ENCODE data around the gene SULT1A1. TPM values are rescaled to one million over a fixed set of nuclear protein-coding genes. Genes with fewer than 3 reads are reported as not detected.
"Not testable (repeated sequence)": the region's sequence is repeated elsewhere in the genome, so short reads cannot be mapped to it uniquely, and the experiment has no call there.

The SULT1A1 gene
- total RNA-seq, result 9.4 and 12.1 TPM in 2 replicates

DNA sequence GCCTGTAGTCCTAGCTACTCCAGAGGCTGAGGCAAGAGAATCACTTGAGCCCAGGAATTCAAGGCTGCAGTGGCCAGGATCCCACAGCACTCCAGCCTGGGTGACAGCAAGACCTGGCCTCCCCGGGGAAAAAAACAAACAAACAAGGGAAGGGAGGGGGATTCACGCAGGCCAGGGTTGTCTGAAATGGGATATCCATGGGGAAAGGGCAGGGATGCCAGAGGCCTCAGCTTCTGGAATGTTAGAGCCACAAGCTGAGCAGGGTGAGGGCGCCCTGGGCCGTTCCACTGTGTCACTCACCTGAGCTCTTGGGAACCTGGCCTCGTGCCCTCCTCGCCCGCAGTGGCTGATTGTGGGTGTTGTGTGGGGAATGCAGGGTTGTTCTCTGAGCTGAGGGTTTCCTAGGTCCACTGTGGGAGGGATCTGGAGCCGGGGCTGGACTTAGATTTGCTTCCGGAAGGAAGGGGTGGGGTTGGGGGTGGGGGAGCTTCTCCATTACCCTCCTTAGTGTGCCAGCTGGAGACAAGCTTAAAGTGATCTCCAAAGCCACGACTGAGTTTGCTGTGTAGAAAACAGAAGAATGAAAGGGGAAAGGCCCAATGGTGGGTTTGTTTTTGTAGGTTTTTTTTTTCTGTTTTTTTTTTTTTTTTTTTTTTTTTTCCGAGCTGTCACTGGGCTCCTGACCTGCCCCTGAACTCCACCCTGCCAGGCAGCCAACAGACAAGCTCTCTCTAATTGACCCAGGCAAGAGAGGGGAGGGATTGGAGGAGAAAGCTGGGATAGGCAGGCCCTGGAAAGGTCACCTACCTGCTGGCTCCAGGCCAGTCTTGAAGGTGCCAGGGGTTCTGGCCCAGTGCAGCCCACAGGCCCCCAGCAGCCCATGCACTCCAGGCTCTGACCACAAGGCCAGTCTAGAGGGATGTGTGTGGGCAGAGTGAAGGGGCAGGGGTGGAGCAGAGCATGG, at the start of gene SULT1A1:
Gene SULT1A1 (minus strand): TSS at position 414 of the 964 bp plus-strand sequence. CDS start 1,189 bp downstream, outside the sequence.
- no peaks in the 10 kb centered on the region for H3K9me3 Mint-ChIP-seq
- H3K4me3 Mint-ChIP-seq, result no peak within 1 kb of the TSS
- intact Hi-C loops (cut with micrococcal nuclease), result no loop called here
- DNase-seq, result no peak
- no peaks in the 10 kb centered on the region for H3K27me3 Mint-ChIP-seq
- peaks cover 5% of the 10 kb centered on the region for H3K4me1 Mint-ChIP-seq
- H3K27ac Mint-ChIP-seq, result no peak within 1 kb of the TSS
- H3K36me3 Mint-ChIP-seq (ENCODE audit: low read depth), result no peaks in the 10 kb centered on the region

DNA sequence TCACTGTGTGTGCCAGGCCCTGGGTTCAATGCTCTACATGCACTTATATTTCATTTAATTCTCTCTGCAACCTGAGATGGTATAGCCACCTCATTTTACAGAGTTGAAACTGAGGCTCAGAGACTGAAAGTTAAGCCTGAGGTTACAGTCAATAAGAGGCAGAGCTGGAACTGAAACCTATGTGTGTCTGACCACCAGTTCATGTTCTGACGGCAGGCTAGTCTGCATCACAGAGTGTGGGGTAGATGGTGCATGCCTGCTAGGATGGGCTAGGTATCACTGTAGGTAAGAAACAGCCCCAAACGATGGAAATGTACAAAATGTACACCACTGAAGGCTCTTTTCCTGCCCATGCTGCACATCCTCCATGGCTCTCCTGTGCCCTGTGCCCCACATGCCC, 30.1 kb upstream of the SULT1A1 start:
- H3K9me3 Mint-ChIP-seq; H3K27ac Mint-ChIP-seq; intact Hi-C loops (cut with micrococcal nuclease); H3K36me3 Mint-ChIP-seq (ENCODE audit: low read depth); H3K4me3 Mint-ChIP-seq; H3K4me1 Mint-ChIP-seq; H3K27me3 Mint-ChIP-seq: not testable (repeated sequence)
- peak; percentile 37 for DNase-seq

DNA sequence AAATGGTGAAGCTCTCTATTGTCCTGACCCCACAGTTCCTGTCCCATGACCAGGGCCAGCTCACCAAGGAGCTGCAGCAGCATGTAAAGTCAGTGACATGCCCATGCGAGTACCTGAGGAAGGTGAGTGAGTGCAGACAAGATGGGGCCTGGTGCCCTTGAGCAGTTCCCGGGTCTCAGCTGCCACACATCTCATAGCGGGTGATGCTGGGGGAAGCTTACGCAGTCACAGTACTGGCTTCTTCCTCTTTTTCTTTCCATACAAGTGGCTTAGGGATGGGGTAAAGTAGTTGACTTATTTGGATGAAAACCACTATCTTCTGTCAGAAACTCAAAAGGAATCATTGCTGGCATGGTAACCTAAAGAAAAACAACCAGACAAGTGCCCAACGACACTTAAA, 28.5 kb upstream of the SULT1A1 start:
- H3K4me1 Mint-ChIP-seq; H3K36me3 Mint-ChIP-seq (ENCODE audit: low read depth); intact Hi-C loops (cut with micrococcal nuclease); H3K9me3 Mint-ChIP-seq; H3K27ac Mint-ChIP-seq; DNase-seq; H3K27me3 Mint-ChIP-seq; H3K4me3 Mint-ChIP-seq: not testable (repeated sequence)

DNA sequence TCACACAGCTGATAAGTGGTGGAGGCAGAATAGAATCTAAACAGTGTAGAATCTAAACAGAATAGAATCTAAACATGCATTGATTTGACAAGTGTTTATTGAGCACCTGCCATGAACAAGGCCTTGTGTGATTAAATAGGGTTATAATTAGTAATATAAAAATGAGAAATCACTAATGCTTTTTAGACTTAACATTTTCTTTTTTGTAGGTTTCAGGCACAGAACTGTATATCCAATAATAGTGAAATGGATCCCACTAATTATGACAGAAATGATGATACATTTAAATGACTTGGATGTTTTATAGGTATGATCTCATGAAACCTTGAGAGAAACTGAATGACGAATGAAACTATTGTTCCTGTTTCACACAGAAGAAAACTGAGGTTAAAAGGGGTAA, 27.9 kb upstream of the SULT1A1 start, which contains the start of gene NPIPB8:
Gene NPIPB8 (plus strand): TSS at position 301 of the 400 bp plus-strand sequence. CDS start 296 bp downstream, outside the sequence.
- H3K4me1 Mint-ChIP-seq; H3K36me3 Mint-ChIP-seq (ENCODE audit: low read depth); H3K4me3 Mint-ChIP-seq; DNase-seq; H3K27ac Mint-ChIP-seq; H3K27me3 Mint-ChIP-seq; H3K9me3 Mint-ChIP-seq; intact Hi-C loops (cut with micrococcal nuclease): not testable (repeated sequence)

DNA sequence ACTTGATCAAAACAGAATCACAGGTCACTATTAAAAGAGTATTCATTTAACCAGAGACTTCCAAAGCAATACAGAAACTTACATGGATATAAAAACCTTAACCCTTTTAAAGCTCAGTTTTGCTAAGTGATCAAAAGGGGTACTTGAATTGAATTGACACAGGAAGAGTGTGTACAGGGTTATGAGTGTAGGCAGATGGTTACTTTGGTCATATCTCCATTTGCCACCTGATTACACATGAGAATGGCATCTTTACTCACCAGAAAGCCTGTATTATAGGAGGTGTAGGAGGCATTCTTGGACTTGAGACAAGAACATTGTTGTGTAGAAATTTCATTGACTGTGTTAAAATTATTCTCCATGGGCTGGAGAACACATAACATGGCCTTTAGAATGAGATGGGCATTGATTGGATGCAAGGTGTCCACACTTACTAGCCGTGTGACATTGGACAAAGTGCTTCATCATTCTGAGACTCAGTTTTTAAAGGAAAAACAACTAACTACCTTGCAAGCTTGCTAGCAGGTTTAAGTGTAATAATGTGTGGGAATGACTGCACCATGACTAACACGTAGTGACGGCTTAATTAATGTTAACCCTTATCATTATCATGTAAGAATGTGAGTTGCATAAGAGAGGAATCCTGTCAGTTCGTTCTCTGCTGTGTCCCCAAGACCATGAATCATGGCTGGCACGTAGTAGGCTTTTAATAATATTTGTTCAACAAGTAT, 26.4 kb upstream of the SULT1A1 start:
- DNase-seq; H3K27me3 Mint-ChIP-seq; H3K27ac Mint-ChIP-seq; H3K36me3 Mint-ChIP-seq (ENCODE audit: low read depth); intact Hi-C loops (cut with micrococcal nuclease); H3K4me3 Mint-ChIP-seq; H3K4me1 Mint-ChIP-seq; H3K9me3 Mint-ChIP-seq: not testable (repeated sequence)

DNA sequence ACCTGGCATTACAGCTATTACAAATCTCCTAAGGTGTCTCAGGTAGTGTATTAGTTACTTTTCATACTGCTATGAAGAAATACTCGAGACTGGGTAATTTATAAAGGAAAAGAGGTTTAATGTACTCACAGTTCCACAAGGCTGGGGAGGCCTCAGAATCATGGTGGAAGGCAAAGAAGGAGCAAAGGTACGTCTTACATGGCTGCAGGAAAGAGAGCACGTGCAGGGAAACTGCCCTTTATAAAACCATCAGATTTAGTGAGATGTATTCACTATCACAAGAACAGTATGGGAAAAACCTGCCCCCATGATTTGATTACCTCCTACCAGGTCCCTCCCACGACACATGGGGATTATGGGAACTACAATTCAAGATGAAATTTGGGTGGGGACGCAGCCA, 21.1 kb upstream of the SULT1A1 start:
- H3K36me3 Mint-ChIP-seq (ENCODE audit: low read depth); H3K4me1 Mint-ChIP-seq; H3K4me3 Mint-ChIP-seq; H3K27ac Mint-ChIP-seq; H3K9me3 Mint-ChIP-seq; intact Hi-C loops (cut with micrococcal nuclease): not testable (repeated sequence)
- H3K27me3 Mint-ChIP-seq, result peaks cover 13% of the 10 kb centered on the region
- DNase-seq, result peak; percentile 25

DNA sequence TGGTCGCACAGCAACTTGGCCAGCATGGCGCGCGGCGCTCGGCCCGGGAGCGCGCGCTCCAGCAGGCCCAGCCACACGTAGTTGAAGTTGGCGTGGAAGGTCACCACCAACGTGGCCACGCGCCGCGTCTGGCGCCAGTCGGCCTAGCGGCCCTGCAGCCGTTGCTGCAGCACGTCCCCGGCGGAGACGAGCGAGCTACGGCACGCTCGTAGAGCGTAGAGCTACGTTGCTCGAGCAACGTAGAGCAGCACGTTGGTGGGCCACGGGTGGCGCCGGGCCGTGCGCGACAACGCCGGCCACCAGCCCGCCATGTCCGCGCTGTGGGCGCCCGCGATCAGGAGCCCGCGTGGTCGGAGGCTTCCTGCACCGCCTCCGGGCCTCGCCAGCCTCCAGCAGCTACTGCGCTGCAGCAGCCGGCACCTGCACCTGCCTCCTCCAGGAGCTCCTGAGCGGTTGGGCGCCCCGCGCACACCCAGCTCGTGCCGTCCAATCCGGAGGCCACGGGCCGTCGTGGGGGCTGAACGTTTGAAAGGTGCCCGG, 13.4 kb upstream of the SULT1A1 start:
- Mint-ChIP-seq H3K4me3 (peak overlapping the region; percentile 86), H3K27me3 (peaks cover 13% of the 10 kb centered on the region), H3K9me3 (no peaks in the 10 kb centered on the region), H3K36me3 (ENCODE audit: low read depth) (peaks cover 6% of the 10 kb centered on the region), H3K27ac (peak overlapping the region; percentile 71), H3K4me1 (peaks cover 10% of the 10 kb centered on the region)
- intact Hi-C loops (cut with micrococcal nuclease), result no loop called here
- peak; percentile 88 for DNase-seq

DNA sequence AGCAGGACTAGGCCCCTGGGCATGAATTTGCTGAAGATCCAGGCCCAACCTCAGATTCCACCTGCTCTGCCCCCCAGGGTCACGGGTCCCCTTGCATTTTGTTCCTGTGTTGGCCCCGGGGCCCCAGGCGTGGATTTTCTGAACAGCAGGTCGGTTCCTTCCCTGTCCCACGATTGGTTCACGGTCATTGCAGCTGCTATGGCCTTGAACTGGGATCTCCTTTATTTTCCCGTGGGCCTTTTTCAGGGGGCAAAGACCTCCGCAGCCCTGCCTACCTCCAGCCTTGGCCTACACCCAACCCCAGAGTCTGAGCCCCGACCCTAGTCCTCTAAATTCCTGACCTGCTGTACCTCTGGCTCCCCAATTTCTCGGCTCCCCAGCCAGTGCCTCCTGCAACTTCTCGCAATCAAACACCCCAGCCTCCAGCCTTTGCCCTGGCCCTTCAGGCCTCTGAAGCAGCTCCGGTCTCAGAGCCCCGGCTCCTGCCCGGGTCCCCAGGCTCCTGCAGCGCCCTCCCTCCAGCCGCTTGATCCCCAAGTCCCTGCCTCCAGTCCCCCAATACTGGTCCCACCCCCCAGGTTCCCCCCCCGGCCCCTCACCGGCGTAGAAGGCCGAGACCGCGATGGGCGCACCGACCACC, 12.8 kb upstream of the SULT1A1 start:
- DNase-seq; intact Hi-C loops (cut with micrococcal nuclease); H3K36me3 Mint-ChIP-seq (ENCODE audit: low read depth); H3K9me3 Mint-ChIP-seq; H3K4me1 Mint-ChIP-seq: not testable (repeated sequence)
- Mint-ChIP-seq H3K27me3 (peaks cover 13% of the 10 kb centered on the region), H3K27ac (peak overlapping the region; percentile 85), H3K4me3 (peak overlapping the region; percentile 86)

DNA sequence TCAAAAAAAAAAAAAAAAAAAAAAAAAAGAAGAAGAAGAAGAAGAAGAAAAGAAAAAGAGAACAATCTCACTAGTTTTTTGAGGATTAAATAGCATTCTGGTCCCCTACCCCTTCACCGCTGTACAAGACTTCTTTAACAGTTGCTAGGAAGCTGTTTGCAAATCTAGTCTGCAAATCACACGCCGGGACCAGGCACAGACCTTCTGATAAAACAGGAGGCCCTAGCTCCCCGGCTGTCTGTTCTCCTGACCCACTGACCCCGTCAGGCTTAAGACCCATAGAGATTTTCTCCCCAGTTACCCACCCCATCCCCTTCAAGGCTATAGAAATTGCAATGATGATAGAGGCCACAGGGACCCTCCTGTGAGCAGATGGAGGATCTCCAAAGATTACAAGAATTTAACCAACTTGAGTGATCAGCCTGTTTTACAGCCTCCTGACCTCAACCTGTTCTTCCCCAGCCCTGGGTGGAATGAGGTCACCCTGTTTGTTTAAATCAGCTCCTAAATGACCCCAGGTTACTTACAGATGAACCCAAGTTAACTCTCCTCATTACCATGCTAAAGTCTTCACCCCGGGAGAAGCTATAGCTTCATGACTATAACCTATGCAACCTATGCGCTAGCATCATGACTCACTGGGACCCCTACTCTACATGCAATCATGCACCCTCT, 11.8 kb upstream of the SULT1A1 start:
- H3K9me3 Mint-ChIP-seq, result no peaks in the 10 kb centered on the region
- H3K36me3 Mint-ChIP-seq (ENCODE audit: low read depth), result peaks cover 9% of the 10 kb centered on the region
- no peak for DNase-seq
- peak overlapping the region; percentile 86 for H3K4me3 Mint-ChIP-seq
- intact Hi-C loops (cut with micrococcal nuclease), result no loop called here
- peaks cover 10% of the 10 kb centered on the region for H3K4me1 Mint-ChIP-seq
- H3K27me3 Mint-ChIP-seq, result peaks cover 7% of the 10 kb centered on the region
- H3K27ac Mint-ChIP-seq, result peak overlapping the region; percentile 23

DNA sequence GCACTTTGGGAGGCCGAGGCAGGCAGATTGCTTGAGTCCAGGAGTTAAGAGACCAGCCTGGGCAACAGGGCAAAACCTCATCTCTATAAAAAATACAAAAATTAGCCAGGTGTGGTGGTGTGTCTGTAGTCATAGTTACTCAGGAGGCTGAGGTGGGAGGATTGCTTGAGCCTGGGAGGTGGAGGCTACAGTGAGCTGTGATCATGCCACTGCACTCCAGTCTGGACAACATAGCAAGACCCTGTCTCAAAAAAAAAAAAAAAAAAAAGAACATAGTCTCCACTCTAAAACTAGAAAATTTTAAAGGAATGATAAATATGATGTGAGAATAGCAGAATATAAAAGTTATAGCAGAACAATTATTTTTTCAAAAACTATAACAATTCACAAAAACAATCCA, 10.5 kb upstream of the SULT1A1 start:
- H3K9me3 Mint-ChIP-seq; H3K27ac Mint-ChIP-seq; H3K36me3 Mint-ChIP-seq (ENCODE audit: low read depth); H3K4me3 Mint-ChIP-seq; intact Hi-C loops (cut with micrococcal nuclease); H3K27me3 Mint-ChIP-seq; DNase-seq; H3K4me1 Mint-ChIP-seq: not testable (repeated sequence)

DNA sequence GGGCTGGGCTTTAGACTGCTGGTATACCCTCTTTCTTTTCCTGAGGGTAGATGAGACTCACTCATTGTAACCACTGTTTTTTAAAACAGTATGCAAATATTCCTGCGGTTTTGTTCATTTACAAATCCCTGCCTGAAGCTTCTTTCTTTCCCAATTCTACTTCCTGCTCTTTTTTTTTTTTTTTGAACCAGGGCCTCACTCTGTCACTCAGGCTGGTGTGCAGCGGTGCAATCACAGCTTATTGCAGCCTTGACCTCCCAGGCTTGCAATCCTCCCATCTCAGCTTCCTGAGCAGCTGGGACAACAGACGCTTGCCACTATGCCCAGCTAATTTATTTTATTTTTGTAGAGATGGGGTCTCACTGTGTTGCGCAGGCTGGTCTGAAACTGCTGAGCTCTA, 8.0 kb upstream of the SULT1A1 start:
- Mint-ChIP-seq H3K27me3 (no peaks in the 10 kb centered on the region), H3K4me3 (no peak overlapping the region), H3K9me3 (no peaks in the 10 kb centered on the region), H3K27ac (no peak overlapping the region), H3K36me3 (ENCODE audit: low read depth) (peaks cover 9% of the 10 kb centered on the region), H3K4me1 (peaks cover 10% of the 10 kb centered on the region)
- intact Hi-C loops (cut with micrococcal nuclease), result no loop called here
- DNase-seq, result no peak

DNA sequence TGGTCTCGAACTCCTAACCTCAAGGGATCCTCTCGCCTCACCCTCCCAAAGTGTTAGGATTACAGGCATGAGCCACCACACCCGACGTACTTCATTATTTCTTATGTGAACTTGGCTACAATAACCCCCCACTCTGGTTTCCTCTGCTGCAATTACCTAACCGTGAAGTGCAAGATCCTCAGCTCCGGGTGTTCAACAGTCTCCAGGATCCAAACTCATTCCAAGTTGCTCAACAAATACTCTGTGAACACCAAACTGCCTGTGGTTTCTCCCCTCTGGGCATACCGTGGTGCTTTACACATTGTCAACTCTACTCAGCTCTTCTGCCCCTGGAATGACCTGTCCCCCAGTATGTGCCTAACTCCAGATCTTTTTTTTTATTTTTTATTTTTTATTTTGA, 6.8 kb upstream of the SULT1A1 start:
- Mint-ChIP-seq H3K9me3 (no peaks in the 10 kb centered on the region), H3K27ac (no peak overlapping the region), H3K36me3 (ENCODE audit: low read depth) (peaks cover 9% of the 10 kb centered on the region), H3K27me3 (no peaks in the 10 kb centered on the region), H3K4me1 (peaks cover 2% of the 10 kb centered on the region), H3K4me3 (no peak overlapping the region)
- no peak for DNase-seq
- intact Hi-C loops (cut with micrococcal nuclease), result no loop called here

DNA sequence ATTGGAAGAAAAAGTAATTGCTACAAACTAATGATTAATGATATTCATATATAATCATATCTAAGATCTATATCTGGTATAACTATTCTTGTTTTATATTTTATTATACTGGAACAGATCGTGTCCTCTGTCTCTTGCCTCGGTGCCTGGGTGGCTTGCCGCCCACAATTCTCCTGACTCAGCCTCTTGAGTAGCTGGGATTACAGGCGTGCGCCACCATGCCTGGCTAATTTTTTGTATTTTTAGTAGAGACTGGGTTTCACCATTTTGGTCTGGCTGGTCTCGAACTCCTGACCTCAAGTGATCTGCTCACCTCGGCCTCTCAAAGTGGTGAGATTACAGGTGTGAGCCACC, 6.4 kb upstream of the SULT1A1 start:
- H3K9me3 Mint-ChIP-seq; H3K4me3 Mint-ChIP-seq; intact Hi-C loops (cut with micrococcal nuclease); H3K27me3 Mint-ChIP-seq; H3K36me3 Mint-ChIP-seq (ENCODE audit: low read depth); H3K4me1 Mint-ChIP-seq; H3K27ac Mint-ChIP-seq; DNase-seq: not testable (repeated sequence)

All from activated CD4-positive, alpha-beta T cell treated with anti-CD3 and anti-CD28 coated beads, Interleukin-2, amount 10 ng/mL, durations not matched to agents 24 days and 14 days (primary cell).